ENCODE results near the gene SLC35F6. TPM values are rescaled to one million over a fixed set of nuclear protein-coding genes. Genes with fewer than 3 reads are reported as not detected.

The SLC35F6 gene
- total and polyA plus RNA-seq, 9 of the 15 experiments (the other 6 are each of a cell fraction or from before 2014, with no cell fraction given), result 11.9 to 47.3 (median 22.5) TPM

DNA sequence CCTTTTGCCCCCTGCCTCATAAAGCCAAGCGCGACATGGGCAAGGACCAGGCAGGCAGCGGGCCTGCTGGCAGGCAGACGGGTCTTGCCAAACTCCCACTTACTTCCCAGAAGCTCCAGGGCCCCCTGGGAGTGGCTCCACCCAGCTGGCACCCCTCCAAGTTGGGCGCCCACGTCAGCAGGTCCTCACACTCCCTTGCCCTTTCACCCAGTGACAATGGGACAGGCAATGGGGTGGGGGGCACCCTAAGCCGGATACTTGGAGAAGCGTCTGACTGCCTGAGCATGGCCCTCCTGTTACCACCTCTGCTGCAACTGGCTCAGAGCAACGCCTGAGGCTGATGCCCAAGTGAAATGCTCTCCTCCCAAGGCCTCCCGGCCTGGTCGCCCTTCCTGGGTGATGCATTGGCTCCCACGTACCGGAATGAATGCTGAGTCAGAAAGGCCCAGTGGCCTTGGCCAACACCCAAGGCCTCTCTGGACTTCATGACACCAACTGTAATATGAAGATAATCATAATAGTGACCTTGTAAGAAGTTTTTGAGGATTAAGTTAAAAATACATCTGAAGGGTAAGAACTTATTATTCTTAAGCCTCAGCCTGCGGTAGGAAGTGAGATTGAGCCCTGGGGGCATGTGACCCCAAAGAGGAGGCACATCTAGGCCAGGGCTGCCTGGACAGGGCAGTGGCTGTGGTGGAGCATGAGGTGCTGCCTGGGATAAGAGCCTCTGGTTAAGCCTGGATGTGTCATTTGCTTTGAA, 39.9 kb upstream of the SLC35F6 start (continued):
- TF ChIP-seq ELF4 (CRISPR knock-in tag; IDR thresholded peaks at IDR 0.05) (no peak), SRSF7 (optimal IDR thresholded peaks at IDR 0.05; ENCODE audit: low read depth, low read length) (no peak), ZNF347 (CRISPR knock-in tag; IDR thresholded peaks at IDR 0.05; ENCODE audit: low read depth) (no peak), PHB (CRISPR knock-in tag; IDR thresholded peaks at IDR 0.05) (no peak)
- TF ChIP-seq, protein P1, sequence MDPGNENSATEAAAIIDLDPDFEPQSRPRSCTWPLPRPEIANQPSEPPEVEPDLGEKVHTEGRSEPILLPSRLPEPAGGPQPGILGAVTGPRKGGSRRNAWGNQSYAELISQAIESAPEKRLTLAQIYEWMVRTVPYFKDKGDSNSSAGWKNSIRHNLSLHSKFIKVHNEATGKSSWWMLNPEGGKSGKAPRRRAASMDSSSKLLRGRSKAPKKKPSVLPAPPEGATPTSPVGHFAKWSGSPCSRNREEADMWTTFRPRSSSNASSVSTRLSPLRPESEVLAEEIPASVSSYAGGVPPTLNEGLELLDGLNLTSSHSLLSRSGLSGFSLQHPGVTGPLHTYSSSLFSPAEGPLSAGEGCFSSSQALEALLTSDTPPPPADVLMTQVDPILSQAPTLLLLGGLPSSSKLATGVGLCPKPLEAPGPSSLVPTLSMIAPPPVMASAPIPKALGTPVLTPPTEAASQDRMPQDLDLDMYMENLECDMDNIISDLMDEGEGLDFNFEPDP (CRISPR knock-in tag; IDR thresholded peaks at IDR 0.05), result no peak

DNA sequence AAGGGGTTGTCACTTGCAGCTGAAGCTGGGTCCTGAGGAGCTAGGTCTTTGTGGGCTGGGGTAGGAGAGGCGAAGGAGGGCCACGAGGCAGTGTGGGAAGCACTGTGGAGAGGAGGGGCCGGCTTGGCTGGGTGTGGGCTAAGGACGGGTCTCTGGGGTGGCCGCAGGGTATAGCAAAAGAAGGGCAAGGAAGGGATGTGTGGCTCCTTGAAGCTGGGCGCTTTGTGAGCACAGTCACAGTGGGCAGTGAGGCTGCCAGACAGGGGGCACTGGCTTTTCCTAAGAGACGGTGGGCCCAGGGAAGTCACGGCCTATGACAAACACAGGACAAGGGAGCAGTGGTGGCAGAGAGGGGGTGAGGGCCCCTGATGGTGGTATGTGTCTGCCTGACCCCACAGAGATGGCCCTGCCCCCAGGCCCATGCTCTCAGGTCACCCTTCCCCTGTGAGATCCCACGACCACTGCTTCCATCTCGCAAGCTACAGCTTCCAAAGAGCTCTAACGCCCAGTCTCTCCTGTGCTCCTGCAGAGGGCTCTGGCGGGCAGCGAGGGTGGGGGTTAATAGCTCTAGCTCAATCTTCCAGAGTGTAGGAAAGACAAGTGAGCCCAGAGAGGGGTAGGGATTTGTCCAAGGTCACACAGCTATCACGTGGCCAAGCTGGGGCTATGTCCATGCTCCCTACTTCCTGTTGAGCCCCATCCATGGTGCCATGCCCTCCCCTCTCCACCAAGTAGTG, 39.1 kb upstream of the SLC35F6 start:
- Histone ChIP-seq H3K27me3 (ENCODE audit: control insufficient read depth in 2 of 2, insufficient read depth in 2 of 2, low read length in 2 of 2) (peaks cover 0 to under 1% of the 10 kb centered on the region in 2 experiments; a peak in 2 of 5 replicates), H3K9me1 (ENCODE audit: control insufficient read depth, insufficient read depth, low read length) (no peaks in the 10 kb centered on the region), H3K36me3 (ENCODE audit: control insufficient read depth, insufficient read depth, low read length) (no peaks in the 10 kb centered on the region), H2AFZ (ENCODE audit: low read depth, low read length) (peak overlapping the region; percentile 68), H3K4me2 (ENCODE audit: insufficient read depth, low read length) (peak overlapping the region; percentile 7; the same call in 1 of the 2 replicates), H3K27ac (ENCODE audit: extremely low read depth, low read depth, low read length) (peak overlapping the region; percentile 76), H3K9me3 (replicated peaks; ENCODE audit: control insufficient read depth, insufficient read depth, low read depth, low read length) (no peaks in the 10 kb centered on the region), H3K9ac (ENCODE audit: insufficient read depth in 1 of 2, low read depth in 2 of 2, low read length in 2 of 2) (peak overlapping the region; percentile 29 to 84; a peak in 3 of 4 replicates), H3K4me1 (replicated peaks in 1 of 2; ENCODE audit: control insufficient read depth in 2 of 2, insufficient read depth in 2 of 2, low read length in 2 of 2) (peaks cover 15 to 46% of the 10 kb centered on the region in 2 experiments), H3K79me2 (ENCODE audit: control insufficient read depth, insufficient read depth, low read length) (no peaks in the 10 kb centered on the region), H3K4me3 (no peak overlapping the region), H4K20me1 (replicated peaks; ENCODE audit: control insufficient read depth, insufficient read depth, low read length) (no peaks in the 10 kb centered on the region)
- ChIA-PET POLR2A (interaction anchor here (0.7 kb wide), 1 partner anchor 9 kb away, joined by 3 read pairs; no protein-coding TSS in a partner anchor), CTCF (ENCODE audit: low intra/inter-chr PET ratio) (no interaction called here)
- intact Hi-C loops (cut with micrococcal nuclease), result no loop called here
- BruUV-seq (replicated peaks), result no TSS peak
- in situ Hi-C loops (cut with MboI), result no loop called here
- WGBS (ENCODE audit: insufficient coverage, low coverage, missing lambda C conversion rate), result 68% methylated on average over 14 of the region's 14 CpGs
- ATAC-seq, result no peak; the same call in 2 of the 3 replicates
- no peak for FAIRE-seq
- DNase-seq (ENCODE audit: extremely low read depth in 1 of 4, low spot score in 3 of 4), result no peak
- TF ChIP-seq PHF8 (IDR thresholded peaks at IDR 0.05; ENCODE audit: borderline replicate concordance, low read length) (no peak), SMAD3 (CRISPR knock-in tag; conservative IDR thresholded peaks at IDR 0.05) (no peak), PCBP1 (IDR thresholded peaks at IDR 0.05; ENCODE audit: low read depth, low read length, poor library complexity, severe bottlenecking) (no peak), NFRKB (IDR thresholded peaks at IDR 0.05; ENCODE audit: low read depth) (0 out of 2 replicates have a peak, but pooled peaks have one; percentile 9), SPI1 (IDR thresholded peaks at IDR 0.05; ENCODE audit: borderline replicate concordance, low read depth, low read length) (no peak), GTF2A2 (tag; IDR thresholded peaks at IDR 0.05) (no peak), HDAC2 (IDR thresholded peaks at IDR 0.05) (peak; percentile 38; the same call in 1 of the 2 replicates), ZNF133 (CRISPR knock-in tag; IDR thresholded peaks at IDR 0.05) (no peak), SMC3 (conservative IDR thresholded peaks at IDR 0.05; ENCODE audit: insufficient read depth, low read depth, low read length) (no peak)
- TF ChIP-seq, protein P2, sequence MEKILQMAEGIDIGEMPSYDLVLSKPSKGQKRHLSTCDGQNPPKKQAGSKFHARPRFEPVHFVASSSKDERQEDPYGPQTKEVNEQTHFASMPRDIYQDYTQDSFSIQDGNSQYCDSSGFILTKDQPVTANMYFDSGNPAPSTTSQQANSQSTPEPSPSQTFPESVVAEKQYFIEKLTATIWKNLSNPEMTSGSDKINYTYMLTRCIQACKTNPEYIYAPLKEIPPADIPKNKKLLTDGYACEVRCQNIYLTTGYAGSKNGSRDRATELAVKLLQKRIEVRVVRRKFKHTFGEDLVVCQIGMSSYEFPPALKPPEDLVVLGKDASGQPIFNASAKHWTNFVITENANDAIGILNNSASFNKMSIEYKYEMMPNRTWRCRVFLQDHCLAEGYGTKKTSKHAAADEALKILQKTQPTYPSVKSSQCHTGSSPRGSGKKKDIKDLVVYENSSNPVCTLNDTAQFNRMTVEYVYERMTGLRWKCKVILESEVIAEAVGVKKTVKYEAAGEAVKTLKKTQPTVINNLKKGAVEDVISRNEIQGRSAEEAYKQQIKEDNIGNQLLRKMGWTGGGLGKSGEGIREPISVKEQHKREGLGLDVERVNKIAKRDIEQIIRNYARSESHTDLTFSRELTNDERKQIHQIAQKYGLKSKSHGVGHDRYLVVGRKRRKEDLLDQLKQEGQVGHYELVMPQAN (IDR thresholded peaks at IDR 0.05; ENCODE audit: borderline replicate concordance), result no peak

Measured in K562 (cell line).